IMR-90 (cell line): ENCODE data around the gene LEMD1. TPM values are rescaled to one million over a fixed set of nuclear protein-coding genes. Genes with fewer than 3 reads are reported as not detected.
A peak's percentile ranks its signal among the peaks of the same experiment; 100 is the strongest.

Source experiments
- ATAC-seq: fragments of 200-7000 bp; cut with Tn5 transposase; 2 replicates; pipeline ENCODE4 v1.9.1; 2020; ENCODE audit warnings: low read depth, mild to moderate bottlenecking, moderate library complexity
- BruUV-seq: library from RNA; stranded (reverse); fragments of 400-500 nt; replicated peaks from 2 replicates; lab custom pipeline; 2021; lab: Mats Ljungman, UMichigan
- CTCF ChIA-PET: fragments of 300-600 bp; formaldehyde crosslinking; extraction: SDS; loops from one replicate; lab custom pipeline; 2021; ENCODE audit warnings: antibody characterized with exemption; lab: Yijun Ruan, JAX
- POLR2A ChIA-PET: fragments of 300-600 bp; sonication (Branson Sonifier 250); formaldehyde crosslinking; loops from one replicate; lab custom pipeline; 2022; ENCODE audit warnings: antibody characterized with exemption; ENCODE audit not compliant: unreplicated experiment; lab: Charles Lee
- DNase-seq: peaks from one replicate; pipeline ENCODE4 v3.0.0; 2013
- H2AFZ ChIP-seq: replicated peaks from 2 replicates; pipeline ENCODE3; 2013; ENCODE audit warnings: low read length, mild to moderate bottlenecking; ENCODE audit not compliant: poor library complexity
- H2AK5ac ChIP-seq: 2 replicates; pipeline ENCODE4 v1.6.1; 2013; ENCODE audit warnings: low read depth, low read length, inconsistent platforms
- H2AK9ac ChIP-seq: replicated peaks from 2 replicates; pipeline ENCODE3; 2013; ENCODE audit warnings: mild to moderate bottlenecking, low read depth, low read length, moderate library complexity; ENCODE audit not compliant: poor library complexity
- H2BK120ac ChIP-seq: 2 replicates; pipeline ENCODE4 v1.6.1; 2013; ENCODE audit warnings: low read depth, low read length, inconsistent platforms
- H2BK15ac ChIP-seq: 3 replicates; pipeline ENCODE4 v1.6.1; 2013; ENCODE audit warnings: low read depth, low read length, inconsistent platforms
- H2BK20ac ChIP-seq: 2 replicates; pipeline ENCODE4 v1.6.1; 2013; ENCODE audit warnings: low read depth, mild to moderate bottlenecking, inconsistent platforms, low read length, moderate library complexity
- H2BK5ac ChIP-seq: 2 replicates; pipeline ENCODE4 v1.6.1; 2013; ENCODE audit warnings: mild to moderate bottlenecking, low read depth, low read length, inconsistent platforms; ENCODE audit not compliant: poor library complexity, severe bottlenecking
- H3K14ac ChIP-seq: replicated peaks from 2 replicates; pipeline ENCODE4 v1.6.1; 2013; ENCODE audit warnings: low read depth, low read length, inconsistent platforms
- H3K18ac ChIP-seq: 2 replicates; pipeline ENCODE4 v1.6.1; 2013; ENCODE audit warnings: low read depth, low read length, control low read depth
- H3K23ac ChIP-seq: 2 replicates; pipeline ENCODE4 v1.6.1; 2013; ENCODE audit warnings: low read depth, low read length, inconsistent platforms
- H3K27ac ChIP-seq: 2 replicates; pipeline ENCODE4 v1.5.1; 2013; ENCODE audit warnings: mild to moderate bottlenecking, control low read depth, low read length; ENCODE audit not compliant: insufficient read depth
- H3K27me3 ChIP-seq: 2 replicates; pipeline ENCODE4 v1.6.1; 2013; ENCODE audit warnings: low read length; ENCODE audit not compliant: control insufficient read depth, insufficient read depth
- H3K36me3 ChIP-seq: 2 replicates; pipeline ENCODE4 v1.6.1; 2013; ENCODE audit warnings: low read length, mixed read lengths; ENCODE audit not compliant: control insufficient read depth, insufficient read depth
- H3K4ac ChIP-seq: 2 replicates; pipeline ENCODE4 v1.6.1; 2013; ENCODE audit warnings: low read depth, low read length, inconsistent platforms
- H3K4me1 ChIP-seq: 2 replicates; pipeline ENCODE4 v1.6.1; 2013; ENCODE audit warnings: low read length, mixed read lengths; ENCODE audit not compliant: control insufficient read depth, insufficient read depth
- H3K4me2 ChIP-seq: 2 replicates; pipeline ENCODE4 v1.6.1; 2013; ENCODE audit warnings: low read depth, mild to moderate bottlenecking, control low read depth, low read length, moderate library complexity
- H3K4me3 ChIP-seq: 2 replicates; pipeline ENCODE4 v1.5.1; 2013; ENCODE audit warnings: low read depth, mild to moderate bottlenecking, control low read depth, low read length, moderate library complexity; ENCODE audit not compliant: insufficient read depth
- H3K56ac ChIP-seq: 2 replicates; pipeline ENCODE4 v1.6.1; 2013; ENCODE audit warnings: low read length, inconsistent platforms; ENCODE audit not compliant: insufficient read depth; ENCODE audit errors: extremely low read depth
- H3K79me1 ChIP-seq, 2 experiments: 2 replicates each; pipeline ENCODE4 v1.6.1; 2013; ENCODE audit warnings: low read length in 2 of 2, inconsistent platforms in 1 of 2, low read depth in 1 of 2
- H3K9ac ChIP-seq: 2 replicates; pipeline ENCODE4 v1.6.1; 2013; ENCODE audit warnings: low read depth, low read length, control low read depth
- H3K9me1 ChIP-seq: 2 replicates; pipeline ENCODE4 v1.6.1; 2013; ENCODE audit warnings: low read length, inconsistent platforms; ENCODE audit not compliant: insufficient read depth
- H3K9me3 ChIP-seq: 2 replicates; pipeline ENCODE4 v1.6.1; 2013; ENCODE audit warnings: low read length; ENCODE audit not compliant: control insufficient read depth, insufficient read depth
- H4K20me1 ChIP-seq: 2 replicates; pipeline ENCODE4 v1.6.1; 2013; ENCODE audit warnings: low read length, inconsistent platforms; ENCODE audit not compliant: insufficient read depth
- H4K5ac ChIP-seq: 2 replicates; pipeline ENCODE4 v1.6.1; 2013; ENCODE audit warnings: mild to moderate bottlenecking, low read depth, low read length, control low read depth
- H4K8ac ChIP-seq, 2 experiments: 2 replicates each; pipeline ENCODE4 v1.6.1; 2013; ENCODE audit warnings: low read depth in 2 of 2, low read length in 2 of 2, control low read depth in 1 of 2, inconsistent platforms in 1 of 2
- H4K91ac ChIP-seq: 2 replicates; pipeline ENCODE4 v1.6.1; 2013; ENCODE audit warnings: low read depth, low read length, inconsistent platforms; ENCODE audit not compliant: insufficient read depth
- BHLHE40 ChIP-seq: fragments of 150-350 bp; IDR thresholded peaks from 2 replicates; pipeline ENCODE4 v1.6.1; 2016; ENCODE audit warnings: mild to moderate bottlenecking, low read depth, low read length
- CEBPB ChIP-seq: IDR thresholded peaks from 2 replicates; pipeline ENCODE4 v1.6.1; 2012; ENCODE audit warnings: low read depth, low read length, improper control_type of control experiment
- CHD1 ChIP-seq: IDR thresholded peaks from 2 replicates; pipeline ENCODE4 v1.6.1; 2012; ENCODE audit warnings: low read depth, low read length, improper control_type of control experiment
- FOS ChIP-seq: fragments of 150-350 bp; IDR thresholded peaks from 2 replicates; pipeline ENCODE4 v1.6.1; 2016; ENCODE audit warnings: low read depth, low read length
- MAFK ChIP-seq: IDR thresholded peaks from 2 replicates; pipeline ENCODE4 v1.6.1; 2012; ENCODE audit warnings: low read depth, low read length, improper control_type of control experiment
- MAZ ChIP-seq: IDR thresholded peaks from 2 replicates; pipeline ENCODE4 v1.6.1; 2012; ENCODE audit warnings: low read depth, mild to moderate bottlenecking, low read length, improper control_type of control experiment, moderate library complexity, borderline replicate concordance
- MXI1 ChIP-seq: IDR thresholded peaks from 2 replicates; pipeline ENCODE4 v1.6.1; 2012; ENCODE audit warnings: low read depth, mild to moderate bottlenecking, low read length, moderate library complexity, borderline replicate concordance
- NFE2L2 ChIP-seq: fragments of 150-350 bp; IDR thresholded peaks from 2 replicates; pipeline ENCODE4 v1.6.1; 2016; ENCODE audit warnings: low read depth, mild to moderate bottlenecking, low read length
- POLR2A ChIP-seq: IDR thresholded peaks from 2 replicates; pipeline ENCODE4 v1.6.1; 2012; ENCODE audit warnings: mild to moderate bottlenecking, low read depth, low read length
- RAD21 ChIP-seq: IDR thresholded peaks from 2 replicates; pipeline ENCODE4 v1.6.1; 2012; ENCODE audit warnings: low read length, improper control_type of control experiment
- RCOR1 ChIP-seq: IDR thresholded peaks from 2 replicates; pipeline ENCODE4 v1.6.1; 2012; ENCODE audit warnings: mild to moderate bottlenecking, low read length, improper control_type of control experiment; ENCODE audit not compliant: insufficient replicate concordance
- RFX5 ChIP-seq: IDR thresholded peaks from 2 replicates; pipeline ENCODE4 v1.8.0; 2012; ENCODE audit warnings: low read depth, mild to moderate bottlenecking, low read length, moderate library complexity
- SMC3 ChIP-seq: fragments of 150-350 bp; IDR thresholded peaks from 2 replicates; pipeline ENCODE4 v1.6.1; 2016; ENCODE audit warnings: low read depth, mild to moderate bottlenecking, antibody characterized with exemption, low read length, moderate library complexity
- USF2 ChIP-seq: fragments of 150-350 bp; IDR thresholded peaks from 2 replicates; pipeline ENCODE4 v1.6.1; 2017; ENCODE audit warnings: mild to moderate bottlenecking, antibody characterized with exemption, low read length, low read depth
- WGBS, 2 experiments: methylation state at CpG; one replicate each; pipeline versions ENCODE4 v1.1.5 to v1.1.7; 2013; ENCODE audit warnings: missing lambda C conversion rate in 2 of 2; ENCODE audit not compliant: insufficient read length in 1 of 2; ENCODE audit errors: extremely low coverage in 2 of 2; 5-methylcytosine and 5-hydroxymethylcytosine counted together
- dilution Hi-C: fragments of 300-500 bp; cut with HindIII; formaldehyde crosslinking; loops from one replicate; pipeline ENCODE4 v1.14.3; 2018; ENCODE audit warnings: low sequenced_read_pairs; ENCODE audit not compliant: unreplicated experiment
- in situ Hi-C: fragments of 300-500 bp; cut with MboI; formaldehyde crosslinking; loops from 3 replicates; pipeline ENCODE4 v1.14.3; 2019; ENCODE audit warnings: low sequenced_read_pairs, inconsistent platforms, mixed read lengths
- intact Hi-C: fragments of 100-400 bp; cut with micrococcal nuclease; formaldehyde crosslinking; loops from 2 replicates; pipeline ENCODE4 v1.10.0; 2022
- polyA plus RNA-seq, 3 experiments: library from polyadenylated mRNA; depleted of rRNA; stranded (reverse); fragments of >200 nt; gene quantifications; 2 replicates each; pipeline ENCODE4 v1.2.3, GENCODE V29; 2012; ENCODE audit warnings: low replicate concordance in 1 of 3
- total RNA-seq: library from RNA; depleted of rRNA; stranded (reverse); fragments of >200 nt; gene quantifications from 2 replicates; pipeline ENCODE4 v1.2.3, GENCODE V29; 2012
- TF ChIP-seq, protein P1 (sequence below): fragments of 150-350 bp; IDR thresholded peaks from 2 replicates; pipeline ENCODE4 v1.6.1; 2016; ENCODE audit warnings: low read depth, mild to moderate bottlenecking, low read length, moderate library complexity, borderline replicate concordance

LEMD1 gene
- total and polyA plus RNA-seq, 2 of the 4 experiments (the other 2 are of a cell fraction), result not detected

GRCh38 chr1:205430696-205431305 is 8.9 kb upstream of the LEMD1 start:
- Histone ChIP-seq H3K4me3 (peak overlapping the region; percentile 48), H2BK20ac (no peak overlapping the region), H3K56ac (no peak overlapping the region), H3K4me1 (no peaks in the 10 kb centered on the region), H3K36me3 (no peaks in the 10 kb centered on the region), H4K20me1 (no peaks in the 10 kb centered on the region), H3K27ac (no peak overlapping the region), H3K14ac (no peak overlapping the region), H3K4ac (no peak overlapping the region), H3K9ac (peak overlapping the region; percentile 21), H2AK9ac (no peak overlapping the region), H4K5ac (no peak overlapping the region), H2AFZ (peak overlapping the region; percentile 92), H3K79me1 (no peaks in the 10 kb centered on the region), H2AK5ac (no peak overlapping the region), H3K23ac (no peak overlapping the region), H2BK15ac (no peak overlapping the region), H3K4me2 (peak overlapping the region; percentile 90), H3K9me3 (no peaks in the 10 kb centered on the region), H2BK5ac (no peak overlapping the region), H4K91ac (no peak overlapping the region), H4K8ac (0 out of 4 replicates have a peak overlapping the region, but pooled peaks of 1 of the 2 experiments have one; percentile 42), H3K18ac (no peak overlapping the region), H2BK120ac (no peak overlapping the region), H3K27me3 (peaks cover 75% of the 10 kb centered on the region), H3K9me1 (no peaks in the 10 kb centered on the region)
- BruUV-seq, result no TSS peak
- WGBS, 2 experiments, result 44% methylated on average over 3 of the region's 32 CpGs; no CpG with 5 or more reads in 1 of the 2 experiments
- POLR2A ChIA-PET, result no interaction called here
- intact Hi-C loops (loop anchor here (2.0 to 5.0 kb wide), 2 partner anchors 76 to 158 kb away; no protein-coding TSS in a partner anchor), in situ Hi-C loops (no loop called here), dilution Hi-C loops (no loop called here)
- CTCF ChIA-PET, result interaction anchor here (0.6 to 1.4 kb wide), 11 partner anchors 10 to 106 kb away, joined by 3 to 8 read pairs (median 3); partner anchors contain the start of gene LEMD1
- ATAC-seq (peak; percentile 91), DNase-seq (peak; percentile 33)
- TF ChIP-seq POLR2A, result no peak
- TF ChIP-seq NFE2L2, result no peak
- TF ChIP-seq SMC3, result peak; percentile 58
- no peak for TF ChIP-seq CEBPB
- TF ChIP-seq RAD21, result peak; percentile 72
- TF ChIP-seq, protein P1, sequence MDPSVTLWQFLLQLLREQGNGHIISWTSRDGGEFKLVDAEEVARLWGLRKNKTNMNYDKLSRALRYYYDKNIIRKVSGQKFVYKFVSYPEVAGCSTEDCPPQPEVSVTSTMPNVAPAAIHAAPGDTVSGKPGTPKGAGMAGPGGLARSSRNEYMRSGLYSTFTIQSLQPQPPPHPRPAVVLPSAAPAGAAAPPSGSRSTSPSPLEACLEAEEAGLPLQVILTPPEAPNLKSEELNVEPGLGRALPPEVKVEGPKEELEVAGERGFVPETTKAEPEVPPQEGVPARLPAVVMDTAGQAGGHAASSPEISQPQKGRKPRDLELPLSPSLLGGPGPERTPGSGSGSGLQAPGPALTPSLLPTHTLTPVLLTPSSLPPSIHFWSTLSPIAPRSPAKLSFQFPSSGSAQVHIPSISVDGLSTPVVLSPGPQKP, result no peak
- no peak for TF ChIP-seq MAFK
- TF ChIP-seq FOS, result no peak
- TF ChIP-seq RFX5, result no peak
- peak; percentile 47; the same call in 1 of the 2 replicates for TF ChIP-seq MAZ
- no peak for TF ChIP-seq MXI1
- TF ChIP-seq BHLHE40, result no peak
- TF ChIP-seq RCOR1, result no peak
- no peak for TF ChIP-seq USF2
- no peak for TF ChIP-seq CHD1
